ENCODE results near the gene SLC22A23.

DNA sequence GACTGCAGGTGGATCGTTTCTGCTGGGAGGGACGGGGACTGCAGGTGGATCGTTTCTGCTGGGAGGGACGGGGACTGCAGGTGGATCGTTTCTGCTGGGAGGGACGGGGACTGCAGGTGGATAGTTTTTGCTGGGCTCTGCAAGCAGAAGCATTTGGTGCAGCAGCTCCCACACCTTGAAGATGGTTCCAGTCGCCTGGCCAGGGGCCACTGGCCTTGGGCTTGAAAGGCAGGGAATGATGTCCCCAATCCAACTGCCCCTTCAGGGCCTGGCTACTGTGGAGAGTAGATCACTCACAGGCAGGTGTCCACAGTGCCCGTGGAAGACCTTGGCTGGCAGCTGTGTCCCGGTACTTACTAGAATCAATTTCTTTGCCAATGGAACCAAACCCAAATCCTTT, 129.9 kb downstream of the SLC22A23 start:
- TF ChIP-seq EZH2 (IDR thresholded peaks at IDR 0.05; ENCODE audit: low read depth, unreplicated experiment) (no peak), POLR2AphosphoS5 (IDR thresholded peaks at IDR 0.05; ENCODE audit: low read depth) (no peak), EZH2phosphoT487 (IDR thresholded peaks at IDR 0.05; ENCODE audit: unreplicated experiment) (no peak), STAT1 (IDR thresholded peaks at IDR 0.05; ENCODE audit: unreplicated experiment) (no peak), NANOG (IDR thresholded peaks at IDR 0.05; ENCODE audit: borderline replicate concordance) (no peak), CREB1 (CRISPR knock-in tag; IDR thresholded peaks at IDR 0.05; ENCODE audit: low read depth) (no peak), ZNF114 (CRISPR knock-in tag; IDR thresholded peaks at IDR 0.05) (no peak), JUNB (IDR thresholded peaks at IDR 0.05; ENCODE audit: unreplicated experiment) (no peak), ZNF331 (CRISPR knock-in tag; IDR thresholded peaks at IDR 0.05; ENCODE audit: low read depth) (no peak)
- TF ChIP-seq, protein P1, sequence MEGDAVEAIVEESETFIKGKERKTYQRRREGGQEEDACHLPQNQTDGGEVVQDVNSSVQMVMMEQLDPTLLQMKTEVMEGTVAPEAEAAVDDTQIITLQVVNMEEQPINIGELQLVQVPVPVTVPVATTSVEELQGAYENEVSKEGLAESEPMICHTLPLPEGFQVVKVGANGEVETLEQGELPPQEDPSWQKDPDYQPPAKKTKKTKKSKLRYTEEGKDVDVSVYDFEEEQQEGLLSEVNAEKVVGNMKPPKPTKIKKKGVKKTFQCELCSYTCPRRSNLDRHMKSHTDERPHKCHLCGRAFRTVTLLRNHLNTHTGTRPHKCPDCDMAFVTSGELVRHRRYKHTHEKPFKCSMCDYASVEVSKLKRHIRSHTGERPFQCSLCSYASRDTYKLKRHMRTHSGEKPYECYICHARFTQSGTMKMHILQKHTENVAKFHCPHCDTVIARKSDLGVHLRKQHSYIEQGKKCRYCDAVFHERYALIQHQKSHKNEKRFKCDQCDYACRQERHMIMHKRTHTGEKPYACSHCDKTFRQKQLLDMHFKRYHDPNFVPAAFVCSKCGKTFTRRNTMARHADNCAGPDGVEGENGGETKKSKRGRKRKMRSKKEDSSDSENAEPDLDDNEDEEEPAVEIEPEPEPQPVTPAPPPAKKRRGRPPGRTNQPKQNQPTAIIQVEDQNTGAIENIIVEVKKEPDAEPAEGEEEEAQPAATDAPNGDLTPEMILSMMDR (conservative IDR thresholded peaks at IDR 0.05; ENCODE audit: low read depth in 2 of 2): no peak
- TF ChIP-seq, protein P2, sequence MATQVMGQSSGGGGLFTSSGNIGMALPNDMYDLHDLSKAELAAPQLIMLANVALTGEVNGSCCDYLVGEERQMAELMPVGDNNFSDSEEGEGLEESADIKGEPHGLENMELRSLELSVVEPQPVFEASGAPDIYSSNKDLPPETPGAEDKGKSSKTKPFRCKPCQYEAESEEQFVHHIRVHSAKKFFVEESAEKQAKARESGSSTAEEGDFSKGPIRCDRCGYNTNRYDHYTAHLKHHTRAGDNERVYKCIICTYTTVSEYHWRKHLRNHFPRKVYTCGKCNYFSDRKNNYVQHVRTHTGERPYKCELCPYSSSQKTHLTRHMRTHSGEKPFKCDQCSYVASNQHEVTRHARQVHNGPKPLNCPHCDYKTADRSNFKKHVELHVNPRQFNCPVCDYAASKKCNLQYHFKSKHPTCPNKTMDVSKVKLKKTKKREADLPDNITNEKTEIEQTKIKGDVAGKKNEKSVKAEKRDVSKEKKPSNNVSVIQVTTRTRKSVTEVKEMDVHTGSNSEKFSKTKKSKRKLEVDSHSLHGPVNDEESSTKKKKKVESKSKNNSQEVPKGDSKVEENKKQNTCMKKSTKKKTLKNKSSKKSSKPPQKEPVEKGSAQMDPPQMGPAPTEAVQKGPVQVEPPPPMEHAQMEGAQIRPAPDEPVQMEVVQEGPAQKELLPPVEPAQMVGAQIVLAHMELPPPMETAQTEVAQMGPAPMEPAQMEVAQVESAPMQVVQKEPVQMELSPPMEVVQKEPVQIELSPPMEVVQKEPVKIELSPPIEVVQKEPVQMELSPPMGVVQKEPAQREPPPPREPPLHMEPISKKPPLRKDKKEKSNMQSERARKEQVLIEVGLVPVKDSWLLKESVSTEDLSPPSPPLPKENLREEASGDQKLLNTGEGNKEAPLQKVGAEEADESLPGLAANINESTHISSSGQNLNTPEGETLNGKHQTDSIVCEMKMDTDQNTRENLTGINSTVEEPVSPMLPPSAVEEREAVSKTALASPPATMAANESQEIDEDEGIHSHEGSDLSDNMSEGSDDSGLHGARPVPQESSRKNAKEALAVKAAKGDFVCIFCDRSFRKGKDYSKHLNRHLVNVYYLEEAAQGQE (IDR thresholded peaks at IDR 0.05; ENCODE audit: unreplicated experiment): no peak
- TF ChIP-seq, protein P3, sequence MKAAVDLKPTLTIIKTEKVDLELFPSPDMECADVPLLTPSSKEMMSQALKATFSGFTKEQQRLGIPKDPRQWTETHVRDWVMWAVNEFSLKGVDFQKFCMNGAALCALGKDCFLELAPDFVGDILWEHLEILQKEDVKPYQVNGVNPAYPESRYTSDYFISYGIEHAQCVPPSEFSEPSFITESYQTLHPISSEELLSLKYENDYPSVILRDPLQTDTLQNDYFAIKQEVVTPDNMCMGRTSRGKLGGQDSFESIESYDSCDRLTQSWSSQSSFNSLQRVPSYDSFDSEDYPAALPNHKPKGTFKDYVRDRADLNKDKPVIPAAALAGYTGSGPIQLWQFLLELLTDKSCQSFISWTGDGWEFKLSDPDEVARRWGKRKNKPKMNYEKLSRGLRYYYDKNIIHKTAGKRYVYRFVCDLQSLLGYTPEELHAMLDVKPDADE (IDR thresholded peaks at IDR 0.05): no peak
- TF ChIP-seq, protein P4, sequence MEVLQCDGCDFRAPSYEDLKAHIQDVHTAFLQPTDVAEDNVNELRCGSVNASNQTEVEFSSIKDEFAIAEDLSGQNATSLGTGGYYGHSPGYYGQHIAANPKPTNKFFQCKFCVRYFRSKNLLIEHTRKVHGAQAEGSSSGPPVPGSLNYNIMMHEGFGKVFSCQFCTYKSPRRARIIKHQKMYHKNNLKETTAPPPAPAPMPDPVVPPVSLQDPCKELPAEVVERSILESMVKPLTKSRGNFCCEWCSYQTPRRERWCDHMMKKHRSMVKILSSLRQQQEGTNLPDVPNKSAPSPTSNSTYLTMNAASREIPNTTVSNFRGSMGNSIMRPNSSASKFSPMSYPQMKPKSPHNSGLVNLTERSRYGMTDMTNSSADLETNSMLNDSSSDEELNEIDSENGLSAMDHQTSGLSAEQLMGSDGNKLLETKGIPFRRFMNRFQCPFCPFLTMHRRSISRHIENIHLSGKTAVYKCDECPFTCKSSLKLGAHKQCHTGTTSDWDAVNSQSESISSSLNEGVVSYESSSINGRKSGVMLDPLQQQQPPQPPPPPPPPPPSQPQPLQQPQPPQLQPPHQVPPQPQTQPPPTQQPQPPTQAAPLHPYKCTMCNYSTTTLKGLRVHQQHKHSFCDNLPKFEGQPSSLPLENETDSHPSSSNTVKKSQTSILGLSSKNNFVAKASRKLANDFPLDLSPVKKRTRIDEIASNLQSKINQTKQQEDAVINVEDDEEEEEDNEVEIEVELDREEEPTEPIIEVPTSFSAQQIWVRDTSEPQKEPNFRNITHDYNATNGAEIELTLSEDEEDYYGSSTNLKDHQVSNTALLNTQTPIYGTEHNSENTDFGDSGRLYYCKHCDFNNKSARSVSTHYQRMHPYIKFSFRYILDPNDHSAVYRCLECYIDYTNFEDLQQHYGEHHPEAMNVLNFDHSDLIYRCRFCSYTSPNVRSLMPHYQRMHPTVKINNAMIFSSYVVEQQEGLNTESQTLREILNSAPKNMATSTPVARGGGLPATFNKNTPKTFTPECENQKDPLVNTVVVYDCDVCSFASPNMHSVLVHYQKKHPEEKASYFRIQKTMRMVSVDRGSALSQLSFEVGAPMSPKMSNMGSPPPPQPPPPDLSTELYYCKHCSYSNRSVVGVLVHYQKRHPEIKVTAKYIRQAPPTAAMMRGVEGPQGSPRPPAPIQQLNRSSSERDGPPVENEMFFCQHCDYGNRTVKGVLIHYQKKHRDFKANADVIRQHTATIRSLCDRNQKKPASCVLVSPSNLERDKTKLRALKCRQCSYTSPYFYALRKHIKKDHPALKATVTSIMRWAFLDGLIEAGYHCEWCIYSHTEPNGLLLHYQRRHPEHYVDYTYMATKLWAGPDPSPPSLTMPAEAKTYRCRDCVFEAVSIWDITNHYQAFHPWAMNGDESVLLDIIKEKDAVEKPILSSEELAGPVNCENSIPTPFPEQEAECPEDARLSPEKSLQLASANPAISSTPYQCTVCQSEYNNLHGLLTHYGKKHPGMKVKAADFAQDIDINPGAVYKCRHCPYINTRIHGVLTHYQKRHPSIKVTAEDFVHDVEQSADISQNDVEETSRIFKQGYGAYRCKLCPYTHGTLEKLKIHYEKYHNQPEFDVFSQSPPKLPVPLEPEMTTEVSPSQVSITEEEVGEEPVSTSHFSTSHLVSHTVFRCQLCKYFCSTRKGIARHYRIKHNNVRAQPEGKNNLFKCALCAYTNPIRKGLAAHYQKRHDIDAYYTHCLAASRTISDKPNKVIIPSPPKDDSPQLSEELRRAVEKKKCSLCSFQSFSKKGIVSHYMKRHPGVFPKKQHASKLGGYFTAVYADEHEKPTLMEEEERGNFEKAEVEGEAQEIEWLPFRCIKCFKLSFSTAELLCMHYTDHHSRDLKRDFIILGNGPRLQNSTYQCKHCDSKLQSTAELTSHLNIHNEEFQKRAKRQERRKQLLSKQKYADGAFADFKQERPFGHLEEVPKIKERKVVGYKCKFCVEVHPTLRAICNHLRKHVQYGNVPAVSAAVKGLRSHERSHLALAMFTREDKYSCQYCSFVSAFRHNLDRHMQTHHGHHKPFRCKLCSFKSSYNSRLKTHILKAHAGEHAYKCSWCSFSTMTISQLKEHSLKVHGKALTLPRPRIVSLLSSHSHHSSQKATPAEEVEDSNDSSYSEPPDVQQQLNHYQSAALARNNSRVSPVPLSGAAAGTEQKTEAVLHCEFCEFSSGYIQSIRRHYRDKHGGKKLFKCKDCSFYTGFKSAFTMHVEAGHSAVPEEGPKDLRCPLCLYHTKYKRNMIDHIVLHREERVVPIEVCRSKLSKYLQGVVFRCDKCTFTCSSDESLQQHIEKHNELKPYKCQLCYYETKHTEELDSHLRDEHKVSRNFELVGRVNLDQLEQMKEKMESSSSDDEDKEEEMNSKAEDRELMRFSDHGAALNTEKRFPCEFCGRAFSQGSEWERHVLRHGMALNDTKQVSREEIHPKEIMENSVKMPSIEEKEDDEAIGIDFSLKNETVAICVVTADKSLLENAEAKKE (CRISPR knock-in tag; IDR thresholded peaks at IDR 0.05): no peak
